ENCODE data around the gene ACAP2. TPM values are rescaled to one million over a fixed set of nuclear protein-coding genes. Genes with fewer than 3 reads are reported as not detected.
A peak's percentile ranks its signal among the peaks of the same experiment; 100 is the strongest.
"Not testable (repeated sequence)": the region's sequence is repeated elsewhere in the genome, so short reads cannot be mapped to it uniquely, and the experiment has no call there.

ACAP2 gene
- 10 to 100 TPM; 10.2 to 12.5 (median 11.2) TPM for total RNA-seq
- 1 to 10 TPM; 3.2 to 8.9 (median 7.0) TPM for polyA plus RNA-seq
- long read RNA-seq, donor 1, partial matches to known transcripts, result 2 of 6 reads
- long read RNA-seq, donor 1, other reads (novel, unspliced or antisense), result 4 of 6 reads
- long read RNA-seq, donor 2, full-length matches to known transcripts, result 1 of 10 reads
- long read RNA-seq, donor 2, partial matches to known transcripts, result 4 of 10 reads
- long read RNA-seq, donor 2, other reads (novel, unspliced or antisense), result 5 of 10 reads

GRCh38 chr3:195442573-195443390 lies at the start of gene ACAP2:
TSS of gene ACAP2 (minus strand) at chr3:195443020. CDS start at chr3:195442847, 173 bp downstream.
- intact Hi-C loops (cut with DNase I), result loop anchor here in 1 of 2 donors (2.0 to 5.0 kb wide), 3 partner anchors 50 to 172 kb away; partner anchors contain the start of gene XXYLT1
- peak; percentile 96 to 98 (median 98) for ATAC-seq

GRCh38 chr3:195475614-195476013 lies 32.8 kb upstream of the ACAP2 start:
- Histone ChIP-seq H3K9me3 (no peaks in the 10 kb centered on the region), H3K27ac (no peak overlapping the region), H3K27me3 (ENCODE audit: insufficient read depth in 3 of 3, low read length in 2 of 3) (no peaks in the 10 kb centered on the region), H3K36me3 (ENCODE audit: insufficient read depth in 1 of 2, low read depth in 1 of 2) (no peaks in the 10 kb centered on the region), H3K4me1 (no peaks in the 10 kb centered on the region), H3K4me3 (no peak overlapping the region)
- WGBS, 3 donors, result 89 to 92% (median 92%) methylated on average over 3 of the region's 3 CpGs
- intact Hi-C loops (cut with DNase I), result no loop called here
- no peak for DNase-seq
- no peak for ATAC-seq
- TF ChIP-seq CTCF (IDR thresholded peaks at IDR 0.05), result no peak

More at GRCh38 chr3:195442573-195443390, at the start of gene ACAP2:
- peak; percentile 100 for DNase-seq
- no peaks in the 10 kb centered on the region for H3K9me3 ChIP-seq
- peaks cover 18% of the 10 kb centered on the region for H3K4me1 ChIP-seq
- no peaks in the 10 kb centered on the region for H3K36me3 ChIP-seq (ENCODE audit: insufficient read depth in 1 of 2, low read depth in 1 of 2)
- peak within 1 kb of the TSS; percentile 98 for H3K4me3 ChIP-seq
- peak within 1 kb of the TSS; percentile 97 for H3K27ac ChIP-seq
- 0% methylated on average over 68 to 106 of the region's 106 CpGs for WGBS, 3 donors
- TF ChIP-seq CTCF (IDR thresholded peaks at IDR 0.05), result no peak
- H3K27me3 ChIP-seq (ENCODE audit: insufficient read depth in 3 of 3, low read length in 2 of 3), result no peaks in the 10 kb centered on the region

GRCh38 chr3:195475116-195475515 lies 32.3 kb upstream of the ACAP2 start:
- ATAC-seq; intact Hi-C loops (cut with DNase I); H3K4me3 ChIP-seq; H3K9me3 ChIP-seq; H3K4me1 ChIP-seq; H3K36me3 ChIP-seq (ENCODE audit: insufficient read depth in 1 of 2, low read depth in 1 of 2); H3K27me3 ChIP-seq (ENCODE audit: insufficient read depth in 3 of 3, low read length in 2 of 3); H3K27ac ChIP-seq; DNase-seq: not testable (repeated sequence)
- 78 to 90% (median 87%) methylated on average over 8 of the region's 8 CpGs for WGBS, 3 donors

- H3K27me3 ChIP-seq (ENCODE audit: insufficient read depth in 3 of 3, low read length in 2 of 3), result no peaks in the 10 kb centered on the region
- H3K9me3 ChIP-seq, result no peaks in the 10 kb centered on the region
- H3K4me1 ChIP-seq, result no peaks in the 10 kb centered on the region
- DNase-seq, result no peak
- no peak overlapping the region for H3K4me3 ChIP-seq
- intact Hi-C loops (cut with DNase I), result no loop called here
- TF ChIP-seq CTCF (IDR thresholded peaks at IDR 0.05), result no peak
- no peaks in the 10 kb centered on the region for H3K36me3 ChIP-seq (ENCODE audit: insufficient read depth in 1 of 2, low read depth in 1 of 2)
- WGBS, 3 donors, result 88 to 94% (median 92%) methylated on average over 4 of the region's 4 CpGs
- no peak overlapping the region for H3K27ac ChIP-seq
- no peak for ATAC-seq
Measured at GRCh38 chr3:195468841-195469240, 26.0 kb upstream of the ACAP2 start.

- 64 to 71% (median 67%) methylated on average over 4 of the region's 4 CpGs for WGBS, 3 donors
- H3K4me1 ChIP-seq, result no peaks in the 10 kb centered on the region
- no peak for ATAC-seq
- intact Hi-C loops (cut with DNase I), result no loop called here
- no peak overlapping the region for H3K27ac ChIP-seq
- H3K36me3 ChIP-seq (ENCODE audit: insufficient read depth in 1 of 2, low read depth in 1 of 2), result no peaks in the 10 kb centered on the region
- DNase-seq, result no peak
- no peaks in the 10 kb centered on the region for H3K27me3 ChIP-seq (ENCODE audit: insufficient read depth in 3 of 3, low read length in 2 of 3)
- no peaks in the 10 kb centered on the region for H3K9me3 ChIP-seq
- H3K4me3 ChIP-seq, result no peak overlapping the region
- no peak for TF ChIP-seq CTCF (IDR thresholded peaks at IDR 0.05)
Measured at GRCh38 chr3:195468391-195468776, 25.6 kb upstream of the ACAP2 start.

Data from psoas muscle (tissue), 8 donors.